ENCODE measurements around the gene OR6X1. TPM values are rescaled to one million over a fixed set of nuclear protein-coding genes. Genes with fewer than 3 reads are reported as not detected.
A peak's percentile ranks its signal among the peaks of the same experiment; 100 is the strongest.

The OR6X1 gene, protein sequence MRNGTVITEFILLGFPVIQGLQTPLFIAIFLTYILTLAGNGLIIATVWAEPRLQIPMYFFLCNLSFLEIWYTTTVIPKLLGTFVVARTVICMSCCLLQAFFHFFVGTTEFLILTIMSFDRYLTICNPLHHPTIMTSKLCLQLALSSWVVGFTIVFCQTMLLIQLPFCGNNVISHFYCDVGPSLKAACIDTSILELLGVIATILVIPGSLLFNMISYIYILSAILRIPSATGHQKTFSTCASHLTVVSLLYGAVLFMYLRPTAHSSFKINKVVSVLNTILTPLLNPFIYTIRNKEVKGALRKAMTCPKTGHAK
- polyA plus RNA-seq (ENCODE audit: insufficient read length in 10 of 10): not detected
- long read RNA-seq, donor 1: 0 reads
- long read RNA-seq, donor 2: 0 reads
- long read RNA-seq, donor 3: 0 reads
- long read RNA-seq, donor 4: 0 reads
- long read RNA-seq, donor 5: 0 reads
- long read RNA-seq, donor 6: 0 reads
- long read RNA-seq, donor 7: 0 reads
- long read RNA-seq, donor 8: 0 reads
- long read RNA-seq, donor 9: 0 reads

DNA sequence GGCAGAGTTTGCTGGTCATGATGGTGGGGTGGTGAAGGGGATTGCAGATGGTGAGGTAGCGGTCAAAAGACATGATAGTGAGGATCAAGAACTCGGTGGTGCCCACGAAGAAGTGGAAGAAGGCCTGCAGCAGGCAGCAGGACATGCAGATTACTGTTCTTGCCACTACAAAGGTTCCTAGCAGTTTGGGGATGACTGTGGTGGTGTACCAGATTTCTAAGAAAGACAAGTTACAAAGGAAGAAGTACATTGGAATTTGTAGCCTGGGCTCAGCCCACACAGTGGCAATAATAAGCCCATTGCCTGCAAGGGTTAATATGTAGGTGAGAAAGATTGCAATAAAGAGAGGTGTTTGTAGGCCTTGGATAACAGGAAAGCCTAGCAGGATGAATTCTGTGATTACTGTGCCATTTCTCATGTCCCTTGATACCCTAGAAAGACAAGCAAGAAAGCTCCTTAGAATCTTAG lies at the start of gene OR6X1:
OR6X1 (minus strand) TSS at position 418 of the 468 bp plus-strand sequence; CDS start at position 418, 0 bp downstream.
- DNase-seq: no peak

DNA sequence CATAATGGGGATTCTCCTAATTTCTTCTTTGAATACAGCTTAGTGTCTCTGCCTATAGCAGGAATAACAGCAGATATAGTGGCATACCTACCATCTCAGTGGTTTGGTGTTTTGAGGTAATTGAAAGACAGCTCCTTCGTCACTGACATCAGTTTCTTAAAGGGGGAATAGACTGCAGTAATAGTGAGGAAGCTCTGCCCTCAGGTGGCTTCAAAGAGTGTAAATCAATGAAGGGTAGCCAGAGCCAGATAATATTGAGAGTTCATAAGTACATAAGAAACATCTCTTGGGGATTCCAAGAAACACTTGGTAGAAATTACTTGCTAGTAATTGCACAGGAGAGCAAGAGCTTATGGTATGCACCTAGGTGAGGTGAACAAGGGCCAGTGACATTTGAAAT lies 47.4 kb upstream of the OR6X1 start:
- DNase-seq: no peak

DNA sequence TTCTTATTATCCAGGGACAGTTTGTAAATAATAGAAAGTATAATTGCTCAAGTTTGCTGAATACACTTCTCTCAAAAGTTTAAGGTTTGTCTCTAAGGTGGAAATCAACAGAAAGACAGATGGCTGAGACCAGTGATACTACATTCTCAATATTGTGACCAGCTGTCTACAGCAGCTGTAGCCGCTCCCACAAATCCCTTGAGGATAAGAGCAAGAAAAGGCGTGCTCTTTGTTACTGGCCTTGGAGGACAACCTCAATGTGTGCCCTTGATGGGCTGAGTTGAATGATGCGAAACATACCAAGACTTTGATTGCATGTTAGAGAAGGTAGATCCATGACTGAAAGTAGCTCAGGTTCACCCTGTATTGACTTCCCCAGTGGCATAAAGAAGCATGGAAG lies 45.7 kb upstream of the OR6X1 start:
- peak; percentile 36 to 67 (median 62) for DNase-seq

DNA sequence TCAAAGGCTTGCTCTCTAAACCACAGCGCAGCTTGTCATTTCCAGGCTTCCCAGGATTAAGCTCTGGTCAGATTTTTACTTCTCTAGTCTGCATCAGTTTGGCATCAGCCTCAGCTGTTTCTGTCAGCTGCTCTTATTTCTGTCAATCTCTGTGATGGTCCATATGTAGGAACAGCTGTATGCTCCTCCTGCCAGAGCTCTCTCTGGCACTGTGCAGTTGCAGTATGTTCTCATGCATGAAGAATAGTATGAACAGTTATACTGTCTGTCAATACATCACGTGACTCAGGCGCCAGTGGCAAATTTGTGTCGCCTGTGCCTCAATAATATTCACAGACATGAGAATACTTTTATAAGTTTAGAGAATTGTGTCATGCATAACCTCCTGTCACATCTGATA lies 45.1 kb upstream of the OR6X1 start:
- DNase-seq: peak; percentile 66 to 84 (median 78)

DNA sequence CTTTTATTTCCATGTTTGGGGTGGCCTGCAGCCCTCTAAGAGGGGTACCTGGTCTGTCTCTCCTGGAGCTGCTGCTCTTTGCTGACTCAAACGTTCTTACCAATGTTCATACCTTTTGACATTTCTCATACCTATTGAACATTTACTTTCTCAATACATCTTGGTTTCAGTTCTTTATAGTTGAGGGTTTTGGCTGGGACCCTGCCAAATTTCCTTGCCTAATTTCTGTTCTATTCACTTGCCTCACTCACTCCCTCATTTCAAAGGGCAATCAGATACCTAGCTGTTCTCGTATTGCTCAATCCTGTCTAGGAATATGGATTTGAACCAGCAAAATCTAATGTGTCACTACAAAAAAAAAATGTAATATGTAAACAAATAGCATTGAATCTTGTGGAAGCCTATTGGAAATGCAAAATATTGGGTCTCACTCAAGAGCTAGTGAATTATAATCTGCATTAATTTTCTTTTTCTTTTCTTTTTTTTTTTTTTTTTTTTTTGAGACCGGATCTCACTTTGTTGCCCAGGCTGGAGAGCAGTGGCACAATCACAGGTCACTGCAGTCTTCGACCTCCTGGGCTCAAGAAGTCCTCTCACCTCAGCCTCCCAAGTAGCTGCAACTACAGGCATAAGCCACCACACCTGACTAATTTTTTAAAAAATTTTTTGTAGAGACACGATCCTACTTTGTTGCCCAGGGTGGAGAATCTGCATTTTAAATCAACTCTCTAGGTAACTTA lies 44.4 kb upstream of the OR6X1 start:
- no peak for DNase-seq

DNA sequence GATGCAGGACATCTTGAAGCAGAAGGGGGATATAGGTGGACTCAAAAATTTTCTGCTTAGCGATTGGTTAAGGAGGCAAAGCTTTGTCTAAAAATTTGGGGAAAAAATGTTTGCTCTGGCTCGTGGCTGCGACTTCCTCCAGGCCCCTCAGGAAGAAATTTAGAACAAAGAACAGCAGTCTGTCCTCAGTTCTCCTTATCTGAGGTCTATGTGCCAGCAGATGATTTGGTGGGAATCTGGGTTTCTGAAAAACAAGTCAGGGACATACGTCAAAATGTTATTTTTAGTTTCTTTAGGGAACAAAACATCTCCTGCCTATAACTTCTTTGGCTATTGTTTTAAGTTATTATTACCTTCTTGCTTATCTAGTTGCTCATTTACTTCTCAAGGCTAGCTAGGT lies 43.8 kb upstream of the OR6X1 start:
- DNase-seq: no peak

DNA sequence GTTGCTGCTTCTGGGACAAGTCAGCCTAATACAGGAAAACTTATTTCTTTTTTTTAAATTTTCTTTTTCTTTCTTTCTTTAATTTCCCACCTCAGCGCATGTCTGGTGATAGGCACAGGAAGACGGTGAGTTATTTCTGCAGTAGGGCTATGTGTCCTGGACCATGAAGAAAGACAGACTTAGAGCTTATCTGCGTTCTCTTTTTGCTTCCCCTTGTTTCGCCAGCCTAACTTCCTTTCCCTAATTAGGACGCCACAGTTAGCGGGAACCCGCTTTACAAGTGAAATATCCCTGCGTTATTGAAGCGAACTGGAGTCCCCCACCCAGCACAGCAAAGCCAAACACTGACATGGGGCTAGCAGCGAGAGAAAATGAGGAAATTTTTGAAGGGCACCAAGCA lies 43.2 kb upstream of the OR6X1 start:
- no peak for DNase-seq

DNA sequence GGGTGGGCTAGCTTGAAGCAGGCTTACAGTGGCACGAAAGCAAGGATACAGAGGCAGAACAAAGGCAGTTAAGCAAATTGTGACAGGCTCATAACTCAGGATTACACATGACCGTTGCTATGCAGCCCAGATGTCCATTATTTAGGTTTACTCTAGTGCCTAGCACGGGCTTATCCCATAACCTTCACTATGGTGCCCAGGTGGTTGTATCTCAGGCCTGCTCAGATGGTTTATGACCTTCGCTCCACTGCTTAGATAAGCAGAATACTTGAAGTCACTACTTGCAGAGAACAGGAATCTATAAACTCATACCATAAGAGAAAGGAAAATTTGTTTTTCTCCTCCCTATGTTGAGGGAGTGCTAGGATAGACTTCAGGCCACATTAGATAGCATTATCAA lies 42.8 kb upstream of the OR6X1 start:
- no peak for DNase-seq

DNA sequence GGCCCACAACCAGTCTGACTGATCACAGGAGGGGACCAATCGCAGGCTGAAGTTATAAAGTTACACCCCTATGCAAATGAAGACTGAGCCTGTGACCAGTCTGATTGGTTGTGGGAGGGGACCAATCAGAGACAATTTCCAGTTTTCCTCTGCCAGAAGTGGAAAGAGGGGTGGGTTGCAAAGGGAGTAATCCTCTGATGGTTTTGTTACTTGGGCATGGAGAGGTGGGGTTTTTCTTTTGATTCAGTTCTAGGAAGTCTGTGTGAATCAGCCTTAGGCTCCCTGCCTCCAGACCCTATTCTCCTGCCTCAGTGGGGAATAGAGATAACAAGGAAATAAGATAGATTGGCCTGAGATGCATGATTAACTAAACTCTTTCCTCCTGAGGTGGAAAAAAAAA lies 41.9 kb upstream of the OR6X1 start:
- DNase-seq: no peak

DNA sequence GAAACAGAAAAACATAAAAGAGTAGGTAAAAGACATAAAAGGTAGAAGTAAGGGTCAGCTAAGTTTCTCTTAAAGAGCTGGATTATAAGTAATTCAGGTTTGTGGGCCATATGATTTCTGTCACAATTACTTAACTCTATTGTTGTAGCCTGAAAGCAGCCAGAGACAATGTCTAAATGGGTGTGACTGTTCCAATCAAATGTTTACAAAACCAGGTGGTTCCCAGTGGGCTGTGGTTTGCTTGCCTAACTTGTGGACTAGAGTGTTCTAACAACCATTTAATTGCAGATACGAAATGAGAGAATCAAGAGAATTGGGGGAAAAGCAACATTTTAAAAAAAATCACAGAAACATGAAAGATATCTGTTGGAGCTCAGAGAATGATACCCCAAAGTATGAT lies 29.2 kb upstream of the OR6X1 start:
- no peak for DNase-seq

DNA sequence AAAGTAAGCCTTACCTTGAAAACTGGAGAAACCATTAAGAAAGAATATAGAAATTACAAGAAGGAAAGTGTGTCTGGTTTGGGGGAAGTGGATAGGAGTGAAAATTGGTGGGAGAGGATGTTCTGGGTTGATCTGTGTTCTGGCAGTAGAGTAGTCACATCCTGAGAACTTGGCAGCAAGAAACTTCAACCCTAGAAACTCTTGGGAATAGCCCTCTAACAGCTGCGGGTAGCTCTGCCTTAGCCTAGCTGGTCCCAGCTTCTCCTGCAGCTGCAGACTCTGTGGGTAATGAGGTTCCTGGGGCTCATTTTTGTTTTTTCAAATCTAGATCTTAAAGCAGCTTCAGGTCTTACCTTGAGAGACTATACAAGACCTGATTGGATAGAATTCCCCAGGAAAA lies 24.2 kb upstream of the OR6X1 start:
- DNase-seq: peak in 2 of 3 donors; percentile 27 to 51

DNA sequence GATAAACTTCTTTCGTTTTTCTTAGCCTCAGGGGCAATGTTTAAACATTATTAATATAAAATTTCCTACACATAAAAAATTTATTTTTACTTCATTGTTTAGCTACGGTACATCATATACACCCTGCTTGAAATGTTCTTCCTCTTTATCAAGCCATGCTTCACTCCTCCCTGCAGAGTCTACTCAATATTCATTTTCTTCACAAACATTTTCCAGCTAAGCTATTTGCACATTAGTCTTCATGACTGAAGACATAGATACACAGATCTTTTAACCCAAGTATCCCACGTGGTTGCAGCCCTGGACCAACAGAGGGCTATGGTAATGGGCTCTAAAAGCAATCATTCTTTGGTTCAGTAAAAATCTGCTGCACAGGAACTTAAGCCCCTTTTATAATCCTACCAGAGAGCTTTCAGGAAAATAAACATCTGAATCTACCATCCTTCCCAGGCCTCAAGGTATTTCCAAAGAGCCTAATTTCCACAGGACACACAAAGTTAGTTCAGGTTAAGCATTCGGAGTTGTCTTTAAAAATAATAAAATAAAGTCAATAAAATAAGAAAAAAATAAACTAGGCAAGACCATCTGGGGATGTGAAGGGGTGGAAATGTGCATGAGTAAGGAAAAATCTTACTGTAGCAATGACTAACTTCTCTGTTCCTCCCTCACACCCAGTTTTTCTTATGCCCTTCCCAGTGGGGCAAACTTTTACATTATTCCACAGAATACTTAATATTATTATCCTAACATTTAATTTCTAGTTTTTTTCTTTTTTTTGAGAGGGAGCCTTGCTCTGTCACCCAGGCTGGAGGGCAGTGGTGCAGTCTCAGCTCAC lies 21.6 kb upstream of the OR6X1 start:
- DNase-seq: no peak

DNA sequence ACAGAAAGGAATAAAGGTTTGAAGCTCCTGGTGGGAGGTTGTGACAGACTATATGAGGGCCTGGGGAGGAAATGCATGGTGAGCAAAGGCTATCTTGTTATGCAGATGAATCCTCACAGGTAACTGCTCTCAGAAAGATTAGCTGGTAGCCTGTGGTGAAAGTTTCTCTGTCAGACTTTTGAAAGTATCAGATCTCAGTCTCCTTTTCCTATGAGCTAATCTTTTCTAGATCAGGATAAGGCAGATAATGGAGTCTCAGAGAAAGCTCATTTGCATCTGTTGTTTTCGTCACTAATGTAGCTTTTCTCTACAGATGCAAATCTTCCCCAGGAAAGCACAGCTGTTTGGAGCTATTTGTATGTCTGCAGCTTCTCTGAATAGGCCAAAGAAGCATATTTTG lies 21.0 kb upstream of the OR6X1 start:
- no peak for DNase-seq

DNA sequence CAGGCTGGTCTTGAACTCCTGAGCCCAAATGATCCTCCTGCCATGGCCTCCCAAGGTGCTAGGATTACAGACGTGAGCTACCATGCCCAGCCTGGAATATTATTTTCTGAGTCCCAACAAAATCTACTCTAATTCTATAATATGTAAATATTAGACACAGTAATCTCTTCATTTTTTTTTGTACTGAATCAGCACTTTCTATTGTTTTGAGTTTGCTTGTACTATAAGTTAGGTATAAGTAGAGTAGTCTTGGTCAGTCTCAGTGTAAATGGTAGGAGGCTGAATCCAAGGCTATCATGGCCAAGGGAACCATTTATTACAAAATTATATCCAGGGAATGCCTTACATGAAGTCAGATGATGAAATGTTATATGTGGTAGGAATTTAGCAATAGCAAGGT lies 19.6 kb upstream of the OR6X1 start:
- no peak for DNase-seq

DNA sequence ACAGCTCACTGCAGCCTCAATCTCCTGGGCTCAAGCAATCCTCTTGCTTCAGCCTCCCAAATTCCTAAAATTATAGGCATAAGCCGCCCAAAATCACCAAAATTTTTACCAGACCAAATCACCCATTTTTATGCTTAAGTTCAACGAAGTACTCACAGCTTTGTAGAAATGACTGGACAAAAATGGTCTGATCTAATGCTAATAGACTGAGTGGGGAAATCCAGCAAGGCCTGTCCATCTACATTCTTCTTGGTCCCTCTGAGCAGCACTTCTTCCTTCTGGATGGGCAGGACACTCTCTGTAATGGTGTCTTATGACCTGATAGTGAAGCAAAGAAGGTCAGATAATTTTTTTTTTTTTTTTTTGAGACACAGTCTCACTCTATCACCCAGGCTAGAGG lies 18.7 kb upstream of the OR6X1 start:
- DNase-seq: no peak

DNA sequence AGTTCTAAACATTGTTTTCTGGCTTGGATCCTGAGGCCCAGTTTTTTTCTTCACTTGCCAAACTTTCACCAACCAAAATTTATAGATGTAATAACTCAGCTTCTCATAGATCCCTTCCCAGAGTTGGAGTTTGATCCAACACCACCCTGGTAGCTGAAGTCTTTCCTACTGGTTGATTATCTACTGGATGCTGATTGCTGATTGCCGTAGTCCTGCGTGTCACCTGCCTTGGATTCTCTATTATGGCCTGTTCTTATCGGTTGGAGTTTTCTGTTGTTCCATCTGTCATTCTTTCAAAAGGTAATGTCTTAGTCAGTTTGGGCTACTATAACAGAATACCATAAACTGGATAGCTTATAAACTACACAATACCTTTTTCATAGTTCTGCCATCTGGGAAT lies 17.3 kb upstream of the OR6X1 start:
- DNase-seq: no peak

DNA sequence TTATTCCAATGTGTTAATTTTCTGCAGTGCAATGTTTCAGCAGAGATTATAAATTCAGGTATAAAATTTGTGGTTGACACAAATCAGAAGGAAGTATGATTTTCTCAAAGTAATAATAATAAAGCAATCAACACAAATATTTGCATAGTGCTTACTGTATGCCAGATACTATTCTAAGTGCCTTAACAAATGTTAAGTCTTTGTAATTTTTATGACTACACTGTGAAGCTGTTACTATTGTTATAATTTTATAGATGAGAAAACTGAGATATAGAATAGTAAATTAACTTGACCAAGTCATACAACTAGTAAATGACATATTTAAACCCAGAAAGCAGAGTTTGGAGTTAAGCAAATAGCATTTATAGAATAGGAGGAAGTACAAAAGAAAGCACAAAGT lies 16.4 kb upstream of the OR6X1 start:
- no peak for DNase-seq

DNA sequence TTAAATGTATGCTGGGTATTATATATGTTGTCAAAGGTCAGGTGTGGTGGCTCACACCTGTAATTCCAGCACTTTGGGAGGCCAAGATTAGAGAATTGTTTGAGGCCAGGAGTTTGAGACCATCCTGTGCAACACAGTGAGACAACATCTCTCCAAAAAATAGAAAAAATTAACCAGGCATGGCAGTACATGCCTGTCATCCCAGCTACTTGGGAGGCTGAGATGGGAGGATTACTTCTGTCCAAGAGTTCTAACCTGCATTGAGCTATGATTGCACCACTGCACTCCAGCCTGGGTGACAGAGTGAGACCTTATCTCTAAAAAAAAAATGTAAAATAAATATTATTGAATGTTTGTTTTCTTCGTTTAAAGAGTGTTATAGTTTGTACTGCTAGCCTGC lies 11.3 kb upstream of the OR6X1 start:
- DNase-seq: no peak

DNA sequence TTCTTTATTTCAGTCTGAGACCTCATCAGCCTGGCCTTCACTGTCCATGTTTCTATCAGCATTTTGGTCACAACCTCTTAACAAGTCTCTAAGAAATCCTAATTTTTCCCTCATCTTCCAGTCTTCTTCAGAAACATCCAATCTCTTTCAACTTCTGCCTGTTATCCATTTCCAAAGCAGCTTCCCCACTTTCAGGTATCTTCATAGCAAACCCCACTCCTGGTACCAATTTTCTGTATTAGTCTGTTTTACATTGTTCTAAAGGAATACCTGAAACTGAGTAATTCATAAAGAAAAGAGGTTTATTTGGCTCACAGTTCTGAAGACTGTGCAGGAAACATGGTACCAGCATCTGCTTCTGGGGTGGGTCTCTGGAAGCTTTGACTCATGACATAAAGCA lies 8.1 kb upstream of the OR6X1 start:
- DNase-seq: no peak

DNA sequence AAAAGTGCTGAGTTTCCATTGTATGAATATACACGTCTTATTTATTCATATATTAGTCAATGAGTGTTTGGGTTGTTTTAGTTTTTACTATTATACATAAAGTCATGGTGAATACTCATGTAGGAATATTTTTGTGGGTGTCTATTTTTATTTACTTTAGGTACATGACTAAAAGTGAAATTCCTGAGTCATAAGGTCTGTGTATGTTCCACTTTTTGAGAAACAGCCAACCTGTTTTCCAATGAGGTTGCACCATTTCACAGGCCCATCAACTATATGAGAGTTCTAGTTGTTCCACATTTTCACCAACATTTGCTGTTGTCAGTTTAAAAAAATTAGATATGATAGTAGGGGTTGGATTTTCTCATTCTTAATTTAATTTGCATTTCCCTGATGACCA lies 6.6 kb upstream of the OR6X1 start:
- no peak for DNase-seq

DNA sequence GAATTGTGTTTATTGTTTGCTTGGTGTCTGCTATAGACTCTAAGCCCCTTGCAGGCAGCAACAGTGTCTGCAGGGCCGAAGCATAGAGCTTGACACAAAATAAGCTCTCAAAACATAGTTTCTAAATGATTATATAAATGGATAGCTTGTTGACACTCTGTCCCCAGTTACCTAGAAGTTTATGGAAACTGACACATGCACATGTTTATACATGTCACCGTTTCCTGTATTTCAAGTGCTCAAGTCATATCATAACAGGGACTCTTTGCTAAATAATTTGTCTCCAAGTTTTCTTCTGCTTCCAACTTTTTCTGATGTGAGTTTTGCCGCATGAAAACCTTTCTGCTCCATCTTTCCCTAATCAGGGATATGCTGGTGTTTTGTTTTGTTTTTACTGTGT lies 3.7 kb upstream of the OR6X1 start:
- no peak for DNase-seq

DNA sequence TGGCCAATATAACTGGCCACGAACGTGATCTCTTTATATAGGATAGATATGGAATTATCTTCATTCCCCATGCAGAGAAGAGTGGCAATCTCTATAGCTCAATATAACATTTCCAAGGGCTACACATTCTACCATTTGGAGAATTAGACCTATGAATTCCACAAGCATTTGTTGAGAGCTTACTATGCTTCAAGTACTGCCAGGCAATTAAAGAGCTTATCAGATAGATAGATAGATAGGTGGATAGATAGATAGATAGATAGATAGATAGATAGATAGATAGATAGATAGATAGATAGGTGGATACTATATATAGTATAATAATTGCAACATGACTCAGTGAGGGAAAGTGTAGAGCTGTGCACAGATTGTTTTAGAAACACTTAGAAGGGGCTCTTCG lies 1.5 kb upstream of the OR6X1 start:
- DNase-seq: no peak

Data from muscle of back (tissue), 13 donors.